Aorta (tissue), 5 donors: Measurements from ENCODE around the gene PLEKHN1. TPM values are rescaled to one million over a fixed set of nuclear protein-coding genes. Genes with fewer than 3 reads are reported as not detected.

Experiments used
- ATAC-seq: fragments of 200-7000 bp; cut with Tn5 transposase; one replicate; pipeline ENCODE4 v1.9.1; 2022; ENCODE audit warnings: moderate library complexity; ENCODE audit not compliant: low FRiP score
- DNase-seq, 2 donors: peaks; one replicate each; pipeline ENCODE4 v3.0.0-alpha.2; 2020
- H3K27ac ChIP-seq, 2 donors: one replicate each; pipeline ENCODE4 v1.5.1; 2013; ENCODE audit warnings: low read length in 2 of 2, mild to moderate bottlenecking in 2 of 2, moderate library complexity in 2 of 2, control low read depth in 1 of 2, inconsistent platforms in 1 of 2, low read depth in 1 of 2
- H3K27me3 ChIP-seq, 2 donors: one replicate each; pipeline ENCODE4 v1.6.1; 2013; ENCODE audit warnings: control low read depth in 1 of 2, low read length in 1 of 2, mild to moderate bottlenecking in 1 of 2, moderate library complexity in 1 of 2; ENCODE audit not compliant: insufficient read depth in 2 of 2, control insufficient read depth in 1 of 2
- H3K36me3 ChIP-seq, 2 donors: one replicate each; pipeline ENCODE4 v1.6.1; 2013; ENCODE audit warnings: control low read depth in 1 of 2, low read length in 1 of 2, mild to moderate bottlenecking in 1 of 2; ENCODE audit not compliant: insufficient read depth in 2 of 2, control insufficient read depth in 1 of 2
- H3K4me1 ChIP-seq, 2 donors: one replicate each; pipeline ENCODE4 v1.6.1; 2013; ENCODE audit warnings: low read length in 2 of 2, control low read depth in 1 of 2, mild to moderate bottlenecking in 1 of 2, moderate library complexity in 1 of 2; ENCODE audit not compliant: insufficient read depth in 2 of 2, control insufficient read depth in 1 of 2
- H3K4me3 ChIP-seq, 2 donors: one replicate each; pipeline ENCODE4 v1.5.1; 2013; ENCODE audit warnings: low read length in 2 of 2, control low read depth in 1 of 2, mild to moderate bottlenecking in 1 of 2
- H3K9me3 ChIP-seq: one replicate; pipeline ENCODE4 v1.6.1; 2013; ENCODE audit warnings: mild to moderate bottlenecking, low read length; ENCODE audit not compliant: control insufficient read depth
- whole genome bisulfite sequencing, 2 donors: extraction: QIAGEN DNeasy Blood & Tissue Kit; methylation state at CpG; one replicate each; pipeline ENCODE4 v1.1.7; 2013; 5-methylcytosine and 5-hydroxymethylcytosine counted together
- intact Hi-C, 2 donors: fragments of 100-400 bp; cut with DNase I; formaldehyde crosslinking; loops; one replicate each; pipeline versions ENCODE4 v1.14.2 to v1.15.0; 2022
- polyA plus RNA-seq, 2 donors: library from polyadenylated mRNA; stranded (reverse); fragments of 200-250 nt; gene quantifications; one replicate each; pipeline ENCODE4 v1.2.3, GENCODE V29; 2013
- total RNA-seq, 2 donors: library from RNA; stranded (reverse); fragmentation: NEBNext Ultra II Directional; extraction: Animal tissue kit (Norgen Biotek cat#: 25700); gene quantifications; one replicate each; pipeline ENCODE4 v1.2.1, GENCODE V29; 2021
- donor health status: healthy with polysubstance abuse.
- donor health status: Bipolar disorder and iron deficiency.
- donor health status: DM: no; HTN: no; CAD: no.
- donor health status: DM: no; HTN: no; CAD: no.
- donor health status: DM: yes; HTN: yes; CAD: no.

Gene PLEKHN1
- total and polyA plus RNA-seq, 4 donors, result 0.13 to 1.2 (median 0.57) TPM

DNA sequence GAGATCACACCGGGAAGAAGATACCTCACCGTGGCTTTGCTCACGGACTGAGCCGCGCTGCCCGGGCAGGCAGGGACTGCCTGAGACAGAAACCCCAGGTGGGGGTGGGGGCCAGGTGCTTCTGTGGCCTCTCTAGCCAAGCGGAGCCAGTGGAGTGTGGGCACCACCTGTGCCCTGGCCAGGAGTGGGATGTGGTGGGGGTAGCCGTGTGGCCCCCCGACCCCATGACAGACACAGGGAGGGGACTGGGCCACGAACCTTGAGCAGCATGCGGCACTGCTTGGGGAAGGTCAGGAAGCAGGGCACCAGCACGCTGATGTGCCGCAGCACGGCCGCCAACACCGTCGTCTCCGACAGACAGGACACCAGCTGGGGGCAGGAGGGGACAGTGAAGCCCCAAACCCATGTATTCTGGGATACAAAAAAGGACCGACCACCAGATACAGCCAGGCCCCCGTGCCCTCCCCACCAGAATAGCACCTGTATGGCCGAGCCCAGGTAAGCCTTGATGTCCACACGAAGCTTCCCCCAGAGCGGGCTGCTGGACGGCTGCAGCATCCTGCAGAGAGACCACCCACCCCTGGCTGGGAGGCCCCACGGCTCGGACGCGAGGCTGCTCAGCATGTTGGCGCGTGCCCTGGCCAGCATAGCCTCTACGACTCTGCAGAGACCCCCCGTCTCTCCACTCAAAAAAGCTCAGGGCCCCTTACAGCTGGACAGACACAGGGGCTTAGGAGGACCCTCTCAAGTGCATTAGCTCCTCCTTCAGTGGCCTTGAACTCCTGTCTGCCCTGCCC lies 12.6 kb upstream of the PLEKHN1 start:
- no peak overlapping the region for H3K4me3 ChIP-seq
- DNase-seq (no peak), ATAC-seq (no peak)
- H3K27me3 ChIP-seq, result no peaks in the 10 kb centered on the region
- no peaks in the 10 kb centered on the region for H3K9me3 ChIP-seq
- H3K36me3 ChIP-seq, result peaks cover 0 to 2% of the 10 kb centered on the region in 2 donors
- H3K27ac ChIP-seq, result no peak overlapping the region
- H3K4me1 ChIP-seq, result no peaks in the 10 kb centered on the region
- 87 to 88% methylated on average over 32 of the region's 32 CpGs for WGBS, 2 donors
- intact Hi-C loops, result loop anchor here in 1 of 2 donors (10.0 kb wide), 1 partner anchor 49 kb away; no protein-coding TSS in a partner anchor

GRCh38 chr1:954927-955326 lies 11.4 kb upstream of the PLEKHN1 start:
- intact Hi-C loops, result loop anchor here (5.0 to 10.0 kb wide), 2 partner anchors 50 to 53 kb away; no protein-coding TSS in a partner anchor
- Histone ChIP-seq H3K27me3 (no peaks in the 10 kb centered on the region), H3K27ac (no peak overlapping the region), H3K9me3 (no peaks in the 10 kb centered on the region), H3K36me3 (peaks cover 0 to 2% of the 10 kb centered on the region in 2 donors), H3K4me3 (no peak overlapping the region), H3K4me1 (no peaks in the 10 kb centered on the region)
- no peak for ATAC-seq
- WGBS, 2 donors, result 84 to 90% methylated on average over 13 of the region's 13 CpGs
- no peak for DNase-seq

DNA sequence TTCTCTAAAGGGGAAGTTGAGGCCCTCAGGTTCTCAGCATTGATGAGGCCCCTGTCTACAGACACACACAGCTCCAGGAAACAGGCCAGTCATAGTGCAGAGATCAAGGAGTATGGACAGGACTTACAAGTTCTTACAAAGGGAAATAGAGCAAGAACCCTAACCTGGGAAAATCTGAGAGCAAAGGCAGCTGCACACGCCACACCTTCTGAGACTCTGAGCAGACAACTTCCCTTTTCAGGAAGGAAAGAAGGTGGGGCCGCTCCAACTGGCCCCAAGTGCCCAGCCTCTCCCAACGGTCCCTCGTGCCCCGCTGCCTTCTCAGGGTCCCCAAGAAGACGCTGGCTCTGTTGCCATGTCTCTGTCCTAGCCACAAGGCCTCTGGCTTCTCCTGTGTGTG lies 10.8 kb upstream of the PLEKHN1 start:
- Histone ChIP-seq H3K27me3 (no peaks in the 10 kb centered on the region), H3K27ac (no peak overlapping the region), H3K9me3 (no peaks in the 10 kb centered on the region), H3K4me3 (no peak overlapping the region), H3K4me1 (no peaks in the 10 kb centered on the region), H3K36me3 (no peaks in the 10 kb centered on the region)
- 88 to 99% methylated on average over 6 of the region's 6 CpGs for WGBS, 2 donors
- DNase-seq, result no peak
- no peak for ATAC-seq
- intact Hi-C loops, result loop anchor here (5.0 to 10.0 kb wide), 2 partner anchors 51 to 53 kb away; no protein-coding TSS in a partner anchor

- Histone ChIP-seq H3K4me1 (no peaks in the 10 kb centered on the region), H3K27ac (no peak overlapping the region), H3K36me3 (no peaks in the 10 kb centered on the region), H3K27me3 (no peaks in the 10 kb centered on the region), H3K9me3 (no peaks in the 10 kb centered on the region), H3K4me3 (no peak overlapping the region)
- ATAC-seq (no peak), DNase-seq (no peak)
- 92 to 94% methylated on average over 11 of the region's 11 CpGs for WGBS, 2 donors
- intact Hi-C loops, result loop anchor here (5.0 to 10.0 kb wide), 2 partner anchors 52 to 54 kb away; no protein-coding TSS in a partner anchor
Observed at GRCh38 chr1:956636-957035, 9.6 kb upstream of the PLEKHN1 start.

DNA sequence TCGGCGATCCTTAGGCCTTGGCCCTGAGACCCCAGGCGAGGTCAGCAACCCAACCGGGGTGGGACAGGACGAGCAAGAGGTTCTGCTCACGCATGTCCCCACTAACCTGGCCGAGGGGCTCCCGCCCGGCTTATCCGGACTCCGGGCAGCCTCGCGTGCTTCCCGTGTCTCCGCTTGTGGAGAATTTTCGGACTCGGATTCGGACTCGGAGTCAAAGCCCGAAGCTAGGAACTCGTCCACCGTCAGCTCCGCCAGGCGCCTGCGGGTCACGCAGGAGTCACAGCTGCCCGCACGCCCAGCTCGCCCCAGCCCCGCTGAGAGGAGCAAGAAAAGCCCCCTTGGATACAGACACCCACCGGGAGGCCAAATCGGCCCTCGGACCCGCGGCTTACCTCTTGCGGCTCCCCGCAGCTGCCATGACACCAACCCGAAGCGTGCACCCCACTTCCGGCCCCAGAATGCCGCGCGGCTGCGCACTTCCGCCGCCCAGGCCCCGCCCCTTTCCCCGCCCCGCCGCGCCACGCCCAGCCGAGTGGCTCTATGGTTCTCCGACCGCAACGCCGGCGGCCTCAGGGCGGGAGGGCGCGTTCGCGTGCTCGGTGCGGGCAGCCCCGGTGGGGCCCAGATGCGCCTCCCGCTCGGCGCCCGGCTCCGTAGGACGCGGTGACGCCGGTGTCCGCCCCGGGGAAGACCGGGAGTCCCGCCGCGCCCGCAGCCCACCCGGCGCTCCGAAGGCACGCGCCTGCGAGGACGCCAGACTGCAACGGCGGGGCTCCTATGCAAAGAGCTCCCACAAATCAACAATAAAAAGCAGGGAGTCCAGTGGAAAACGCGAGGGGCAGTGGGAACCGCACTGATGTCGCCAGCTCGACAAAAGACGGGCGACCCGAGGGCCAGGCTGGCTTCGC lies 7.2 kb upstream of the PLEKHN1 start, which contains the start of gene NOC2L:
Gene NOC2L (minus strand): TSS at position 434 of the 908 bp plus-strand sequence. CDS start 16 bp downstream, at position 418.
- H3K27me3 ChIP-seq, result no peaks in the 10 kb centered on the region
- peak; percentile 95 to 99 for DNase-seq
- intact Hi-C loops, result loop anchor here (5.0 to 10.0 kb wide), 2 partner anchors 54 to 57 kb away; no protein-coding TSS in a partner anchor
- H3K4me3 ChIP-seq, result peak within 1 kb of the TSS; percentile 86 to 90
- no peaks in the 10 kb centered on the region for H3K4me1 ChIP-seq
- WGBS, 2 donors, result 7% methylated on average over 74 to 101 of the region's 101 CpGs
- H3K9me3 ChIP-seq, result no peaks in the 10 kb centered on the region
- no peaks in the 10 kb centered on the region for H3K36me3 ChIP-seq
- ATAC-seq, result peak; percentile 96
- H3K27ac ChIP-seq, result no peak within 1 kb of the TSS

GRCh38 chr1:959731-960362 lies 6.4 kb upstream of the PLEKHN1 start:
- 20 to 27% methylated on average over 26 to 57 of the region's 57 CpGs for WGBS, 2 donors
- DNase-seq (no peak), ATAC-seq (no peak)
- Histone ChIP-seq H3K9me3 (no peaks in the 10 kb centered on the region), H3K27me3 (no peaks in the 10 kb centered on the region), H3K27ac (no peak overlapping the region), H3K4me3 (peak overlapping the region; percentile 83 to 86), H3K4me1 (no peaks in the 10 kb centered on the region), H3K36me3 (no peaks in the 10 kb centered on the region)
- intact Hi-C loops, result loop anchor here (5.0 to 10.0 kb wide), 2 partner anchors 55 to 58 kb away; no protein-coding TSS in a partner anchor

- intact Hi-C loops, result no loop called here
- no peaks in the 10 kb centered on the region for H3K36me3 ChIP-seq
- no peaks in the 10 kb centered on the region for H3K27me3 ChIP-seq
- H3K4me1 ChIP-seq, result no peaks in the 10 kb centered on the region
- ATAC-seq (peak; percentile 39), DNase-seq (peak; percentile 86 to 95)
- H3K27ac ChIP-seq, result no peak within 1 kb of the TSS
- peak within 1 kb of the TSS; percentile 83 to 86 for H3K4me3 ChIP-seq
- H3K9me3 ChIP-seq, result no peaks in the 10 kb centered on the region
- WGBS, 2 donors, result 1 to 2% methylated on average over 45 to 109 of the region's 109 CpGs
Observed at GRCh38 chr1:960363-961131, 5.7 kb upstream of the PLEKHN1 start, which contains the start of gene KLHL17. Gene KLHL17, plus strand, starts transcription at chr1:960584. Its CDS starts 110 bp downstream, at chr1:960694.
